Subcutaneous abdominal adipose tissue (tissue), 5 donors: ENCODE data around the gene RBFOX2.

Source experiments
- H3K27ac ChIP-seq: one replicate; pipeline ENCODE4 v1.7.0; 2013; ENCODE audit warnings: low read depth, mild to moderate bottlenecking, inconsistent platforms, low read length, moderate library complexity
- H3K27me3 ChIP-seq, 5 donors: one replicate each; pipeline ENCODE4 v1.7.0; 2013; ENCODE audit warnings: low read length in 5 of 5, inconsistent platforms in 1 of 5; ENCODE audit not compliant: control insufficient read depth in 5 of 5, insufficient read depth in 4 of 5
- H3K36me3 ChIP-seq, 5 donors: one replicate each; pipeline ENCODE4 v1.7.0; 2013; ENCODE audit warnings: low read length in 5 of 5; ENCODE audit not compliant: control insufficient read depth in 5 of 5, insufficient read depth in 5 of 5
- H3K4me1 ChIP-seq, 5 donors: one replicate each; pipeline ENCODE4 v1.7.0; 2013; ENCODE audit warnings: low read length in 5 of 5, mild to moderate bottlenecking in 3 of 5, moderate library complexity in 1 of 5; ENCODE audit not compliant: control insufficient read depth in 5 of 5, insufficient read depth in 5 of 5
- H3K4me3 ChIP-seq, 5 donors: one replicate each; pipeline ENCODE4 v1.7.0; 2013; ENCODE audit warnings: low read length in 5 of 5, low read depth in 1 of 5
- H3K9ac ChIP-seq, 5 donors: one replicate each; pipeline ENCODE4 v1.7.0; 2013; ENCODE audit warnings: low read length in 5 of 5, mild to moderate bottlenecking in 4 of 5, moderate library complexity in 3 of 5
- H3K9me3 ChIP-seq, 5 donors: one replicate each; pipeline ENCODE4 v1.7.0; 2013; ENCODE audit warnings: low read length in 5 of 5; ENCODE audit not compliant: control insufficient read depth in 5 of 5
- donor health status: healthy.
- donor health status: healthy.
- donor health status: healthy.
- donor health status: healthy.
- donor health status: healthy.

The RBFOX2 gene

DNA sequence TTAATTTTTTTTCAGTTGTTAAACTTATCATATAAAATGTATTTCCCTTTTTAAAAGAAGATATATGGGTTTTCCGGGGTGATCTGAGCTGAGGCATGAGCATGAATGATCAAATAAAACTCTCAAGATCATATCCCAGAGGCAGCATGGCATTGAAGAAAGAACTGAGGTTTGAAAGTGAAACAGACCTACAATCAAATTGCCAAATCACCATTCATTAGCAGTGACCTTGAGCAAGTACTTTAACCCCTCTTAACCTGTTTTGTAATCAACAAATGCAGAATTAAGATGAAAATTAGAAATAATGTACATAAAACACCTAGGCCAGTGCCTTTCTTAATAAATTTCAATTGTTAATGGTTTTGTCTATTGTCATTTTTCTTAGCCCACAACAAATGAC is 116.0 kb downstream of the RBFOX2 start:
- Histone ChIP-seq H3K27ac (peak overlapping the region; percentile 51), H3K4me3 (no peak overlapping the region), H3K36me3 (no peaks in the 10 kb centered on the region), H3K9ac (peak overlapping the region in 1 of 5 donors; percentile 45), H3K4me1 (peaks cover 6 to 31% (median 29%) of the 10 kb centered on the region in 5 donors), H3K27me3 (no peaks in the 10 kb centered on the region), H3K9me3 (no peaks in the 10 kb centered on the region)

GRCh38 chr22:35911877-35912276 is 116.7 kb downstream of the RBFOX2 start:
- no peaks in the 10 kb centered on the region for H3K27me3 ChIP-seq
- H3K4me3 ChIP-seq = no peak overlapping the region
- H3K9me3 ChIP-seq = no peaks in the 10 kb centered on the region
- H3K4me1 ChIP-seq = peaks cover 6 to 31% (median 29%) of the 10 kb centered on the region in 5 donors
- H3K27ac ChIP-seq = no peak overlapping the region
- no peaks in the 10 kb centered on the region for H3K36me3 ChIP-seq
- H3K9ac ChIP-seq = no peak overlapping the region

DNA sequence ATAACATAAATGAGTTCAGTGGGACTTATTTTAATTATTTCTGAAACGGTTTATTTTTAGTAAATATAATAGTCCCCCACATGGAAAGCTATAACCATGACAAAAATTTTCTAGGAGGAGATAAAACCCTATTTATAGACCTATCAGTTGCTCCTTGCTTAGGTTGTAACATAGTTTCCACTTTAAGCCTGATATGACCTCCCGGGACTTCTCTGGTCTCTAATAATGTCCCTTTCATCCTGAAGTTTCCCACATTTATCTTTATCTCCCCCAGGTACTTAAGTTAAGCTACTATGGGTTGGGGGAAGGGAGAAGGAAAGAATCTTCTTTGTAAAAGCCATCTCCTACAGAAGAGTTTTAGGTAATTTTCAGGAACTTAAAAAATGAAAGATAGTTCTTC is 117.7 kb downstream of the RBFOX2 start:
- Histone ChIP-seq H3K27me3 (no peaks in the 10 kb centered on the region), H3K9ac (no peak overlapping the region), H3K27ac (no peak overlapping the region), H3K36me3 (no peaks in the 10 kb centered on the region), H3K9me3 (no peaks in the 10 kb centered on the region), H3K4me3 (no peak overlapping the region), H3K4me1 (peaks cover 6 to 27% (median 26%) of the 10 kb centered on the region in 5 donors)

DNA sequence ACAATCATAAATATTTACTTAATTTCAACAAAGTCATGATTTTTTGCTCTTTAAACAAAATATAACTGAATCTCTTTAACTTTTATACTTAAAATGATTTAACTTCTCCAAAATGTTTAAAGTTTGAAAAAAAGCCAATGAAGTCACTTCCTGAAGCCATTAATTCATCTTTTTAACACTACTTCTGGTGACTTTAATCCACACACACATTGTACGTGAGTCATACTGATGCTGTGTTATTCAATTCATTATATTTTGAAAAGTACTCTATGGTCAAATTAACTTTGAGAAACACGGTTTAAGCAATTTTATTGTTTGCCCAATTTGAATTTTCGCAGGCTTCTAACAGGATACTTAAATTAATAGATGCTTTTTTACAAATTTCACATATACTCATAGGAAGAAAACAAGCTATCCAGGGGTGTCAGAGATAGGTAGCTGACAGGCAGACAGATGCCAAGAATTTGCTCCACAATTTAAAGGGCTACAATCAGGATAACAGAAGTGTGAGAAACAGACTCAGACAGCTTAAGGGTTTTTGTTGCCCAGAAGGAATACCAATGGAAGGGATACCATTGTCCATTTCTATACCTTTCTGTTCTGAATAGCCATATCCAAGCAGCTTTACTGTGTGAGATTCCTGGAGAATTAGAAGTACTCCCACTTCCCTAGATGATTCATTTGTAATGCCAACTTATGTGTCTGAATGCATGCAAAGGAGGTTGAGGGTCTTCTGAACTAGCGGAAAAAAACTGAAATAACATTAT is 118.4 kb downstream of the RBFOX2 start:
- Histone ChIP-seq H3K4me1 (peaks cover 6 to 20% (median 19%) of the 10 kb centered on the region in 5 donors), H3K9me3 (no peaks in the 10 kb centered on the region), H3K9ac (no peak overlapping the region), H3K36me3 (no peaks in the 10 kb centered on the region), H3K27ac (no peak overlapping the region), H3K4me3 (no peak overlapping the region), H3K27me3 (no peaks in the 10 kb centered on the region)

GRCh38 chr22:35905894-35906293 is 122.7 kb downstream of the RBFOX2 start:
- Histone ChIP-seq H3K27ac (no peak overlapping the region), H3K9me3 (no peaks in the 10 kb centered on the region), H3K4me1 (peaks cover 0 to 6% (median 1%) of the 10 kb centered on the region in 5 donors), H3K4me3 (no peak overlapping the region), H3K9ac (no peak overlapping the region), H3K36me3 (no peaks in the 10 kb centered on the region), H3K27me3 (no peaks in the 10 kb centered on the region)

DNA sequence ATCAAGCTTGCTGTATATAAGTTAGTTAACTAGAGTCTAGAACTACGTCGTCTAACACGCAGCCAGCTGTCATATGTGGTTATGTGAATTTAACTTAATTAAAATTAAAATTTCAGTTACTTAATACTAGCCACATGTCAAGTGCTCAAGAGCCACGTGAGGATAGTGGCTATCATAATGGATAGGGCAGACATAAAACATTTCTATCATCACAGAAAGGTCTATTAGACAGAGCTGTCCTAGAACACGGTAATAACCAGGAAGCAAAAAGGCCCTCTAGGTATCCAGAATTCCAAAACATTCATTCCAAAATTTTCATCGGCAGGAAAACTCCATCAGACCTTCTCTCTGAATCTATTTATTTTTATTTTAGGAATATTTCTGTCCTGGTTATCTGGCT is 123.9 kb downstream of the RBFOX2 start:
- no peaks in the 10 kb centered on the region for H3K9me3 ChIP-seq
- no peak overlapping the region for H3K27ac ChIP-seq
- no peaks in the 10 kb centered on the region for H3K27me3 ChIP-seq
- no peak overlapping the region for H3K4me3 ChIP-seq
- no peaks in the 10 kb centered on the region for H3K36me3 ChIP-seq
- no peak overlapping the region for H3K9ac ChIP-seq
- H3K4me1 ChIP-seq = peaks cover 0 to 17% (median 5%) of the 10 kb centered on the region in 5 donors

DNA sequence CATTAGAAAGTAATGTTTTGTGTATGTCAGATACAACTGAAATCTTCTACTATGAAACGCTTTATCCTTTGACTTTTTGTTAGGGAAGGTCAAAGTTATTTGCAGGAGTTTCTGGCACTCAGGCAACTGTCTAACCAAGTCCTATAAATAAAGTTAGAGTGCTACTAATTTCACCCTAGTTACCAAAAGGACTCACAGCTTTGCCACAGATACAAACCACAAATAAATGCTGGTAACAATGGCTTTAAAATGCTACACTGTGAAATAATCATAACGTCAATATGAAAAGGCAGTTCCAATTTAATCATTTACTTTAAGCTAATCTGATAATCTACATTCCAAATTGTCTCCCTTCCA is 124.3 kb downstream of the RBFOX2 start:
- H3K27ac ChIP-seq = no peak overlapping the region
- H3K36me3 ChIP-seq = no peaks in the 10 kb centered on the region
- peaks cover 0 to 20% (median 7%) of the 10 kb centered on the region in 5 donors for H3K4me1 ChIP-seq
- no peaks in the 10 kb centered on the region for H3K27me3 ChIP-seq
- H3K9ac ChIP-seq = no peak overlapping the region
- no peaks in the 10 kb centered on the region for H3K9me3 ChIP-seq
- H3K4me3 ChIP-seq = no peak overlapping the region

GRCh38 chr22:35903571-35904335 is 124.9 kb downstream of the RBFOX2 start:
- Histone ChIP-seq H3K9me3 (no peaks in the 10 kb centered on the region), H3K4me1 (peaks cover 0 to 20% (median 7%) of the 10 kb centered on the region in 5 donors), H3K9ac (no peak overlapping the region), H3K4me3 (no peak overlapping the region), H3K27me3 (no peaks in the 10 kb centered on the region), H3K27ac (no peak overlapping the region), H3K36me3 (no peaks in the 10 kb centered on the region)

DNA sequence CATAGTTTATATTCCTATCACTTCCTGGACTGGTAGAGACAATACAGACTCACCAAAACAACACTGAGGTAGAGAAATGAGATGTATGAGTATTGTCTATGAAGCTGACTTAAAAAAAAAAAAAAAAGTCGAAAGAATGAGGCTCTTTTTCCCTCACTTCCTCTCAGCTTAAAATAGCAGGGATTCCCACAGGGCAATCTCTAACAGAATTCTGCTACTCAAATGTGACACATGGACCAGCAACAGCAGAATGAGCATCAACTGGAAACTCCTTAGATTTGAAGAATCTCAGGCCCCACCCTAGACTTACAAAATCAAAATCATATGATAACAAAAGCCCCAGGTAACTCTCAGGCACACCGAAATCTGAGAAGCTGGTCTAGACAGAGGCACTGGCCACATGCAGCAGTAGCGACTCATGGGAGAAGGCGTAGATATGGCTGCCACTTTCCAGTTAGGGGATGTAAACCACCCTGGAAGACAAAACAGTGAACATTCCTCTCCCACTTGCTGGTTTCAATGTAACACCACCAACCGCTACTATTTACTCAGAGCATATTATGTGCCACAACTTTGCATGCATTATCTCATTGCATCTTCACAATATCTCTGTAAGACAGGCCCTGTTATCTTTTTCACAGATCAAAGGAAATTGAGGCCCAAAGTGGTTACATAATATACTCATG is 128.0 kb downstream of the RBFOX2 start:
- H3K4me1 ChIP-seq = peaks cover under 1 to 20% (median 8%) of the 10 kb centered on the region in 5 donors
- no peak overlapping the region for H3K9ac ChIP-seq
- no peaks in the 10 kb centered on the region for H3K27me3 ChIP-seq
- no peak overlapping the region for H3K27ac ChIP-seq
- H3K9me3 ChIP-seq = no peaks in the 10 kb centered on the region
- H3K36me3 ChIP-seq = no peaks in the 10 kb centered on the region
- no peak overlapping the region for H3K4me3 ChIP-seq

- H3K9ac ChIP-seq = no peak overlapping the region
- peaks cover 2 to 25% (median 16%) of the 10 kb centered on the region in 5 donors for H3K4me1 ChIP-seq
- no peaks in the 10 kb centered on the region for H3K36me3 ChIP-seq
- no peaks in the 10 kb centered on the region for H3K9me3 ChIP-seq
- no peak overlapping the region for H3K27ac ChIP-seq
- no peak overlapping the region for H3K4me3 ChIP-seq
- no peaks in the 10 kb centered on the region for H3K27me3 ChIP-seq
These were observed 128.9 kb downstream of the RBFOX2 start for GRCh38 chr22:35899736-35900135.
